ENCODE results near the gene PDE11A.
"Not testable (repeated sequence)": the region's sequence is repeated elsewhere in the genome, so short reads cannot be mapped to it uniquely, and the experiment has no call there.

The PDE11A gene

GRCh38 chr2:178074123-178075005 lies 1.8 kb upstream of the PDE11A start:
- DNase-seq (ENCODE audit: low read depth in 2 of 2): no peak

GRCh38 chr2:178072000-178072382 lies 586 bp downstream of the PDE11A start:
- no peak for DNase-seq (ENCODE audit: low read depth in 2 of 2)

- no peak for DNase-seq (ENCODE audit: low read depth in 2 of 2)
Measured at GRCh38 chr2:178070824-178071223, 1.8 kb downstream of the PDE11A start.

- DNase-seq (ENCODE audit: low read depth in 2 of 2): no peak
Measured at GRCh38 chr2:178069551-178069950, 3.0 kb downstream of the PDE11A start.

GRCh38 chr2:178068823-178069454 lies 3.6 kb downstream of the PDE11A start:
- DNase-seq (ENCODE audit: low read depth in 2 of 2): no peak

- DNase-seq (ENCODE audit: low read depth in 2 of 2): no peak
Measured at GRCh38 chr2:178066890-178067669, 5.5 kb downstream of the PDE11A start.

- DNase-seq (ENCODE audit: low read depth in 2 of 2): no peak
Measured at GRCh38 chr2:178066324-178066723, 6.3 kb downstream of the PDE11A start.

GRCh38 chr2:178059681-178060080 lies 12.9 kb downstream of the PDE11A start:
- no peak for DNase-seq (ENCODE audit: low read depth in 2 of 2)

GRCh38 chr2:178059111-178059510 lies 13.5 kb downstream of the PDE11A start:
- no peak for DNase-seq (ENCODE audit: low read depth in 2 of 2)

GRCh38 chr2:178057179-178057680 lies 15.3 kb downstream of the PDE11A start:
- no peak for DNase-seq (ENCODE audit: low read depth in 2 of 2)

- DNase-seq (ENCODE audit: low read depth in 2 of 2): no peak
Measured at GRCh38 chr2:178056345-178056744, 16.2 kb downstream of the PDE11A start.

- not testable (repeated sequence) for DNase-seq (ENCODE audit: low read depth in 2 of 2)
Measured at GRCh38 chr2:178051257-178051656, 21.3 kb downstream of the PDE11A start.

- no peak for DNase-seq (ENCODE audit: low read depth in 2 of 2)
Measured at GRCh38 chr2:178047391-178047790, 25.2 kb downstream of the PDE11A start.

- no peak for DNase-seq (ENCODE audit: low read depth in 2 of 2)
Measured at GRCh38 chr2:178044836-178045235, 27.7 kb downstream of the PDE11A start.

GRCh38 chr2:178043266-178043665 lies 29.3 kb downstream of the PDE11A start:
- no peak for DNase-seq (ENCODE audit: low read depth in 2 of 2)

GRCh38 chr2:178033583-178033982 lies 39.0 kb downstream of the PDE11A start:
- not testable (repeated sequence) for DNase-seq (ENCODE audit: low read depth in 2 of 2)

- no peak for DNase-seq (ENCODE audit: low read depth in 2 of 2)
Measured at GRCh38 chr2:178029342-178029741, 43.2 kb downstream of the PDE11A start.

GRCh38 chr2:178025551-178026185 lies 46.9 kb downstream of the PDE11A start:
- DNase-seq (ENCODE audit: low read depth in 2 of 2): no peak

GRCh38 chr2:178018141-178018540 lies 54.4 kb downstream of the PDE11A start:
- no peak for DNase-seq (ENCODE audit: low read depth in 2 of 2)

- no peak for DNase-seq (ENCODE audit: low read depth in 2 of 2)
Measured at GRCh38 chr2:178016612-178017011, 56.0 kb downstream of the PDE11A start.

GRCh38 chr2:178012639-178013038 lies 59.9 kb downstream of the PDE11A start:
- DNase-seq (ENCODE audit: low read depth in 2 of 2): no peak

GRCh38 chr2:178009813-178010212 lies 62.8 kb downstream of the PDE11A start:
- DNase-seq (ENCODE audit: low read depth in 2 of 2): no peak
